ENCODE results near the gene PCNX2.

The PCNX2 gene

GRCh38 chr1:233295237-233295974 lies at the start of gene PCNX2:
TSS of gene PCNX2 (minus strand) at chr1:233295725. CDS start at chr1:233295478, 247 bp downstream.
- DNase-seq (ENCODE audit: low read depth in 1 of 2, low spot score in 1 of 2) = peak; percentile 80 to 93
- TF ChIP-seq JUND (IDR thresholded peaks at IDR 0.05; ENCODE audit: low read depth) = no peak

GRCh38 chr1:233343262-233343661 lies 47.7 kb upstream of the PCNX2 start:
- in situ Hi-C loops (cut with HindIII; ENCODE audit: low pct_unique_long_range_greater_than_20kb, low sequenced_read_pairs) = no loop called here
- DNase-seq (ENCODE audit: low read depth in 1 of 2, low spot score in 1 of 2) = no peak
- no peak for TF ChIP-seq JUND (IDR thresholded peaks at IDR 0.05; ENCODE audit: low read depth)

More at GRCh38 chr1:233295237-233295974, at the start of gene PCNX2:
- in situ Hi-C loops (cut with HindIII; ENCODE audit: low pct_unique_long_range_greater_than_20kb, low sequenced_read_pairs) = no loop called here

- no peak for DNase-seq (ENCODE audit: low read depth in 1 of 2, low spot score in 1 of 2)
- in situ Hi-C loops (cut with HindIII; ENCODE audit: low pct_unique_long_range_greater_than_20kb, low sequenced_read_pairs) = no loop called here
- TF ChIP-seq JUND (IDR thresholded peaks at IDR 0.05; ENCODE audit: low read depth) = no peak
Measured at GRCh38 chr1:233342086-233342485, 46.6 kb upstream of the PCNX2 start.

GRCh38 chr1:233340966-233341516 lies 45.5 kb upstream of the PCNX2 start:
- no peak for TF ChIP-seq JUND (IDR thresholded peaks at IDR 0.05; ENCODE audit: low read depth)
- no peak for DNase-seq (ENCODE audit: low read depth in 1 of 2, low spot score in 1 of 2)

GRCh38 chr1:233340031-233340555 lies 44.6 kb upstream of the PCNX2 start:
- no peak for TF ChIP-seq JUND (IDR thresholded peaks at IDR 0.05; ENCODE audit: low read depth)
- no peak for DNase-seq (ENCODE audit: low read depth in 1 of 2, low spot score in 1 of 2)
- in situ Hi-C loops (cut with HindIII; ENCODE audit: low pct_unique_long_range_greater_than_20kb, low sequenced_read_pairs) = no loop called here

More at GRCh38 chr1:233340966-233341516, 45.5 kb upstream of the PCNX2 start:
- in situ Hi-C loops (cut with HindIII; ENCODE audit: low pct_unique_long_range_greater_than_20kb, low sequenced_read_pairs) = no loop called here

- in situ Hi-C loops (cut with HindIII; ENCODE audit: low pct_unique_long_range_greater_than_20kb, low sequenced_read_pairs) = no loop called here
- no peak for DNase-seq (ENCODE audit: low read depth in 1 of 2, low spot score in 1 of 2)
- TF ChIP-seq JUND (IDR thresholded peaks at IDR 0.05; ENCODE audit: low read depth) = no peak
Measured at GRCh38 chr1:233338102-233338501, 42.6 kb upstream of the PCNX2 start.

- in situ Hi-C loops (cut with HindIII; ENCODE audit: low pct_unique_long_range_greater_than_20kb, low sequenced_read_pairs) = no loop called here
- DNase-seq (ENCODE audit: low read depth in 1 of 2, low spot score in 1 of 2) = no peak
- no peak for TF ChIP-seq JUND (IDR thresholded peaks at IDR 0.05; ENCODE audit: low read depth)
Measured at GRCh38 chr1:233337505-233337904, 42.0 kb upstream of the PCNX2 start.

GRCh38 chr1:233336554-233337456 lies 41.3 kb upstream of the PCNX2 start:
- in situ Hi-C loops (cut with HindIII; ENCODE audit: low pct_unique_long_range_greater_than_20kb, low sequenced_read_pairs) = no loop called here
- DNase-seq (ENCODE audit: low read depth in 1 of 2, low spot score in 1 of 2) = no peak
- TF ChIP-seq JUND (IDR thresholded peaks at IDR 0.05; ENCODE audit: low read depth) = no peak

GRCh38 chr1:233334092-233334491 lies 38.6 kb upstream of the PCNX2 start:
- TF ChIP-seq JUND (IDR thresholded peaks at IDR 0.05; ENCODE audit: low read depth) = no peak
- DNase-seq (ENCODE audit: low read depth in 1 of 2, low spot score in 1 of 2) = no peak
- in situ Hi-C loops (cut with HindIII; ENCODE audit: low pct_unique_long_range_greater_than_20kb, low sequenced_read_pairs) = no loop called here

- TF ChIP-seq JUND (IDR thresholded peaks at IDR 0.05; ENCODE audit: low read depth) = no peak
- DNase-seq (ENCODE audit: low read depth in 1 of 2, low spot score in 1 of 2) = no peak
Measured at GRCh38 chr1:233333086-233333485, 37.6 kb upstream of the PCNX2 start.

GRCh38 chr1:233331676-233332519 lies 36.4 kb upstream of the PCNX2 start:
- in situ Hi-C loops (cut with HindIII; ENCODE audit: low pct_unique_long_range_greater_than_20kb, low sequenced_read_pairs) = no loop called here
- no peak for TF ChIP-seq JUND (IDR thresholded peaks at IDR 0.05; ENCODE audit: low read depth)
- DNase-seq (ENCODE audit: low read depth in 1 of 2, low spot score in 1 of 2) = no peak

More at GRCh38 chr1:233333086-233333485, 37.6 kb upstream of the PCNX2 start:
- in situ Hi-C loops (cut with HindIII; ENCODE audit: low pct_unique_long_range_greater_than_20kb, low sequenced_read_pairs) = no loop called here

Measured in T47D (cell line).